Measurements from ENCODE around the gene XRCC1. TPM values are rescaled to one million over a fixed set of nuclear protein-coding genes. Genes with fewer than 3 reads are reported as not detected.
"Not testable (repeated sequence)": the region's sequence is repeated elsewhere in the genome, so short reads cannot be mapped to it uniquely, and the experiment has no call there.

XRCC1 gene
- total and polyA plus RNA-seq, 7 donors, result 8.8 to 31.8 (median 19.9) TPM

GRCh38 chr19:43592800-43593350, 17.5 kb upstream of the XRCC1 start:
- H3K4me1 ChIP-seq, result peaks cover 0 to 43% (median 35%) of the 10 kb centered on the region in 4 donors
- no peaks in the 10 kb centered on the region for H3K27me3 ChIP-seq
- DNase-seq, result no peak
- H3K27ac ChIP-seq, result no peak overlapping the region
- no peak overlapping the region for H3K4me3 ChIP-seq
- peaks cover 16 to 59% (median 28%) of the 10 kb centered on the region in 4 donors for H3K36me3 ChIP-seq
- intact Hi-C loops (cut with DNase I), result no loop called here
- 96% methylated on average over 37 of the region's 37 CpGs for WGBS, 2 donors
- H3K9me3 ChIP-seq, result no peaks in the 10 kb centered on the region
- TF ChIP-seq POLR2AphosphoS5 (IDR thresholded peaks at IDR 0.05) (no peak), CTCF (IDR thresholded peaks at IDR 0.05) (no peak), EP300 (IDR thresholded peaks at IDR 0.05) (no peak), POLR2A (IDR thresholded peaks at IDR 0.05) (no peak)

- no peaks in the 10 kb centered on the region for H3K27me3 ChIP-seq
- 97% methylated on average over 63 of the region's 63 CpGs for WGBS, 2 donors
- H3K4me1 ChIP-seq, result peaks cover 0 to 36% (median 28%) of the 10 kb centered on the region in 4 donors
- peaks cover 16 to 59% (median 28%) of the 10 kb centered on the region in 4 donors for H3K36me3 ChIP-seq
- TF ChIP-seq POLR2A (IDR thresholded peaks at IDR 0.05) (no peak), CTCF (IDR thresholded peaks at IDR 0.05) (no peak), POLR2AphosphoS5 (IDR thresholded peaks at IDR 0.05) (no peak), EP300 (IDR thresholded peaks at IDR 0.05) (no peak)
- intact Hi-C loops (cut with DNase I), result no loop called here
- H3K9me3 ChIP-seq, result no peaks in the 10 kb centered on the region
- DNase-seq, result no peak
- no peak overlapping the region for H3K27ac ChIP-seq
- H3K4me3 ChIP-seq, result no peak overlapping the region
These were observed 16.8 kb upstream of the XRCC1 start for GRCh38 chr19:43591904-43592772.

- no peaks in the 10 kb centered on the region for H3K27me3 ChIP-seq
- peaks cover 16 to 67% (median 32%) of the 10 kb centered on the region in 4 donors for H3K36me3 ChIP-seq
- TF ChIP-seq POLR2A (IDR thresholded peaks at IDR 0.05), result no peak
- no peak for TF ChIP-seq CTCF (IDR thresholded peaks at IDR 0.05)
- TF ChIP-seq EP300 (IDR thresholded peaks at IDR 0.05), result no peak
- no peak for TF ChIP-seq POLR2AphosphoS5 (IDR thresholded peaks at IDR 0.05)
- DNase-seq, result no peak
- no peak overlapping the region for H3K4me3 ChIP-seq
- H3K4me1 ChIP-seq, result peaks cover 0 to 20% (median 18%) of the 10 kb centered on the region in 4 donors
- intact Hi-C loops (cut with DNase I), result no loop called here
- 67 to 88% methylated on average over 6 of the region's 6 CpGs for WGBS, 2 donors
- H3K27ac ChIP-seq, result no peak overlapping the region
- no peaks in the 10 kb centered on the region for H3K9me3 ChIP-seq
These were observed 14.4 kb upstream of the XRCC1 start for GRCh38 chr19:43589678-43590077.

DNA sequence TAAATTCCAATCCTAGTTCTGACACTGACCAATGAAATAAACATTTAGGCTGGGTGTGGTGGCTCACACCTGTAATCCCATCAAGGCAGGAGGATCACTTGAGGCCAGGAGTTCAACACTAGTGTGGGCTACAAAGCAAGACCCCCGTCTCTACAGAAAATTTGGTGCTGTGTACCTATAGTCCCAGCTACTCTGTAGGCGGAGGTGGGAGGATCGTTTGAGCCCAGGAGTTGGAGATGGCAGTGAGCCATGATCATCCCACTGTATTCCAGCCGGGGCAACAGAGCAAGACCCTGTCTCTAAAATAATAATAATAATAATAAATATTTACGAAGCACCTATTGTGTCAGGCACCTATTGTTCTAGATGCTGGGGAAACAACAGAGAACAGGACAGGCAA, 13.9 kb upstream of the XRCC1 start:
- Histone ChIP-seq H3K36me3 (peaks cover 16 to 66% (median 32%) of the 10 kb centered on the region in 4 donors), H3K4me1 (peaks cover 0 to 16% (median 14%) of the 10 kb centered on the region in 4 donors), H3K27me3 (no peaks in the 10 kb centered on the region), H3K9me3 (no peaks in the 10 kb centered on the region), H3K4me3 (no peak overlapping the region), H3K27ac (no peak overlapping the region)
- TF ChIP-seq POLR2A (IDR thresholded peaks at IDR 0.05), result no peak
- no peak for TF ChIP-seq CTCF (IDR thresholded peaks at IDR 0.05)
- TF ChIP-seq EP300 (IDR thresholded peaks at IDR 0.05), result no peak
- WGBS, 2 donors, result 89 to 93% methylated on average over 5 of the region's 5 CpGs
- no peak for DNase-seq
- intact Hi-C loops (cut with DNase I), result no loop called here

- H3K27me3 ChIP-seq; DNase-seq; H3K27ac ChIP-seq; intact Hi-C loops (cut with DNase I); H3K4me3 ChIP-seq; H3K4me1 ChIP-seq; H3K9me3 ChIP-seq: not testable (repeated sequence)
- H3K36me3 ChIP-seq, result peaks cover 0 to 43% (median 14%) of the 10 kb centered on the region in 4 donors
- 95 to 97% methylated on average over 3 of the region's 3 CpGs for WGBS, 2 donors
These were observed 11.7 kb upstream of the XRCC1 start for GRCh38 chr19:43587029-43587428.
